GM12872 (cell line): ENCODE measurements around the gene AK4.

ENCODE experiments used
- TF ChIP-seq, protein P1 (sequence below): IDR thresholded peaks from 3 replicates; pipeline ENCODE4 v1.5.1; 2011; ENCODE audit warnings: low read depth, mild to moderate bottlenecking, low read length, moderate library complexity; ENCODE audit not compliant: insufficient read depth

AK4 gene

DNA sequence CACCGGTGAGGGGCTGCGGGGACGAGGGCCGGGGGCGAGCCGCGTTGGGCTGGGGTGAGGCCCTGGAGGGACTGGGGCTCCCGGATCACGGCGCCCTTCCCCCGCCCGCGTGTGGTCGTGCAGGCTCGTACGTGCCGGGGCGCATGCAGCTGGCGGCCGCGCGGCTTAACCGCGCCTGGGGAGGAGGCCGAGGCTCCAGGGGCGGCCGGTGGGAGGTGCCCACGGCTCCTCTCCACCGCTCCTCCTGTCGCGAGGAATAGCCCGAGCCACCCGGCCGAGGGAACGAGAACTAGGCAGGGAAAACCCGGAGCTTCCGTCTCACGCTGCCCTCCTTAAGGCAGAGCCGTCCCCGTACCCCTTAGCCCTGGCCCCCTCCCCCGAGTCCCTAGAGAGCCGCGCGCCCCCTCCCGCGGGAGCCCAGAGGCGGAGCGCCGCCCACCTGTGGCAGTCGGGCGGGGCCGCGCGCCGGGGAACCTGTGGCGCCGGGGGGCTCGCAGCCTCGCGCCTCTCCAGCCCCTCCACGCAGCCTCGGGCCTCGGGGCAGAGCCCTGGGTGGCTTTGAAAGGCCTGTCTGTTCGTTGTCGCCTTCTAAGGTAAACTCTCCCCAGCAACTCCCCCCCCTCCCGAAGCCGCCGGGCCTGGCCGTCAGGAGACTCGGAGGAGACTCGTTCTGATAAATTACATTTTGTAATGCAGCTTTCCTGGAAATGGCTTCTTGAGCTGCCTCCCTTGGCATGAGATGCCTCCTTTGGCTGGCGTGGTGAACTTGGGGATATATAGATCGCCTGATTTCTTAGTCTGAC is 746 bp downstream of the AK4 start:
- TF ChIP-seq, protein P1, sequence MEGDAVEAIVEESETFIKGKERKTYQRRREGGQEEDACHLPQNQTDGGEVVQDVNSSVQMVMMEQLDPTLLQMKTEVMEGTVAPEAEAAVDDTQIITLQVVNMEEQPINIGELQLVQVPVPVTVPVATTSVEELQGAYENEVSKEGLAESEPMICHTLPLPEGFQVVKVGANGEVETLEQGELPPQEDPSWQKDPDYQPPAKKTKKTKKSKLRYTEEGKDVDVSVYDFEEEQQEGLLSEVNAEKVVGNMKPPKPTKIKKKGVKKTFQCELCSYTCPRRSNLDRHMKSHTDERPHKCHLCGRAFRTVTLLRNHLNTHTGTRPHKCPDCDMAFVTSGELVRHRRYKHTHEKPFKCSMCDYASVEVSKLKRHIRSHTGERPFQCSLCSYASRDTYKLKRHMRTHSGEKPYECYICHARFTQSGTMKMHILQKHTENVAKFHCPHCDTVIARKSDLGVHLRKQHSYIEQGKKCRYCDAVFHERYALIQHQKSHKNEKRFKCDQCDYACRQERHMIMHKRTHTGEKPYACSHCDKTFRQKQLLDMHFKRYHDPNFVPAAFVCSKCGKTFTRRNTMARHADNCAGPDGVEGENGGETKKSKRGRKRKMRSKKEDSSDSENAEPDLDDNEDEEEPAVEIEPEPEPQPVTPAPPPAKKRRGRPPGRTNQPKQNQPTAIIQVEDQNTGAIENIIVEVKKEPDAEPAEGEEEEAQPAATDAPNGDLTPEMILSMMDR, result no peak

DNA sequence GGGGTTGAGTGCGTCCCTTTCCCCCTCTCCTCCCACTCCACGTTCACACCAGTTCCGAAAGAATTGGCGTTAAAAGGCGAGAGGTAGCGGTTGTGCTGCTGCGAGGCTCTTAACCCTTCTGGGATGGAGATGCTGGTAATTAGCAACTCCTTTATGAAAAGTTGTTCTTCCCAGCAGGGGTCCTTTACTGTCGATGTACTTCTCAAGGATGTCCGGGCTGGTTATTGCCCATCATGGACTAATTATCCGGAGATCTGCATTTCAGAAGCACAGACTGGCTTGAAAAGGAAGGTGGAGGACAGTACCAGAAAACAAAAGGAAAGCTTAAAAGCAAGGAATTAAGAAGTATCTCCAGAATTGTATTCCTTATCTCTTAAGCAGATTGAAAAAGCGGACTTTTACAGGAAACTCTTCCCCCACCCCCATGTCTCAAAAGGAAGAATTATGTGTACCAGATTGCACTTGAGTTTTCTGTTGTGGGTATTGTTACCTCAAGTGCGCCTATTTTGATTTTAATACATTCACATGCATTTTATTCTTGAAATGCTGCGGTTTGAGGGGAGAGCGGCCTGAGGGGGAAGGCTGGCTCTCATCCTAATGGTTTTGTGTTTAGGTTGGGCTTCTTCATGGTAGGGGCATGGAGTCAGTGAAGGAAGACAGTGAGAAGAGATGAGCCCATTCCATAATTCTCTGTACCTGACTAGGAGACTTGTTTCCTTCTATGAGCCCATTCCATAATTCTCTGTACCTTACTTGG is 1.5 kb downstream of the AK4 start:
- TF ChIP-seq, protein P1, result no peak

DNA sequence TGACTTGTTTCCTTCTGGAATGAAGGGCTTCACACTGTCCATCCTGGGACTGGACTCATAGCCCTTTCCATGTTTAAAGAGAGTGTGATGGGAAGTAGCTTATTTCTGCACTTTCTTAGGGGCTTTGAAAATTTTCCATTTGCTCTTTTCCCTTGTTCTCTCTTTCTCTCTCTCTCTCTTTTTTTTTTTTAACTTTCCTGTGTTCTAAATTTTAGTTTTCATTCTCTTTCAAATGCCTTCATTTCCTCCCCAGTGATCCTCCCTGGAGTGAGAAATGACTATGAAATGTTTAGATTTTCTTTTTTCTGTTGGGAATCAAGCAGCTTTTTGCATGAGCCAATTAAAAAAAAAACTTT is 2.1 kb downstream of the AK4 start:
- TF ChIP-seq, protein P1, result no peak

DNA sequence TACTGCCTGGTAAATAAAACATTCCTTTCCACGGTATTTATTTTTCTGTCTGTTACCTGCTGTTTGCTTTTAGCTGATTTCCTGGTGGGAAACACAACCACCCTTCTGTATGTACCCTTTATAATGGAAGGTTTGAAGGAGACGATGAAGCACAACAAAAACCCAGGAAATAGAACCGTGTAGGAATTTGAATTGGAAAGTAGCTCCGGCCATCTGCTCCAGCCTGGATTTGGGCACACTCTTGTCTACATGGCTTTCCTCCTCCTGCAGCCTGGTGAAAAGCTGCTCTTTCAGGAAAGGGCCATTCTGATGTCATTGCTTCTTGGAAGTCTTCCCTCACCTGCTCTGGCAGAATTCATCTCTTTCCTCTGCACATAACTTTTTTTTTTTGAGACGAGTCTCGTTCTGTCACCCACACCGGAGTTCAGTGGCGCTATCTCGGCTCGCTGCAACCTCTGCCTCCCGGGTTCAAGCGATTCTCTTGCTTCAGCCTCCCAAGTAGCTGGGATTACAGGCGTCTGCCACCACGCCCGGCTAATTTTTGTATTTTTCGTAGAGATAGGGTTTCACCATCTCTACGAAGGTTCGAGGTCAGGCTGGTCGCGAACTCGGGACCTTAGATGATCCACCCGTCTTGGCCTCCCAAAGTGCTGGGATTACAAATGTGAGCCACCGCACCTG is 2.7 kb downstream of the AK4 start:
- TF ChIP-seq, protein P1, result no peak

DNA sequence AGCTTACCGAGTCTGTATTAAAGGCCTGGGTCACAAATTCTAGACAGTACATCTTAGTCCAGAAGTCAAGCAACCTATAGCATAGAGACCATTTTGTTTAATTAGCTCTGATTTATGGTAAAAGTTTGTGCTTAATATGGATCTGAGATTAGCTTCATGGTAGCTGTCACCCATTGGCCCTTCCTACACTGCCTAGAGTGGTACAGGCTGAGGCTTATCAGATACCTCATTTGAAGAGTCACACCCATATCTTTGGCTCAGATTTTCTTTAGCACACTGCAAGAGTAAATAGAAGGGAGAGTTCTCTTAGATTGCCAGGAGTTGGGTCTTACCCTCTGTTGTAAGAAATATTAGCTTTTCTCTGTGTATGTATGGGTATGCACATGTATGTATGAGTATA is 3.6 kb downstream of the AK4 start:
- TF ChIP-seq, protein P1, result no peak

DNA sequence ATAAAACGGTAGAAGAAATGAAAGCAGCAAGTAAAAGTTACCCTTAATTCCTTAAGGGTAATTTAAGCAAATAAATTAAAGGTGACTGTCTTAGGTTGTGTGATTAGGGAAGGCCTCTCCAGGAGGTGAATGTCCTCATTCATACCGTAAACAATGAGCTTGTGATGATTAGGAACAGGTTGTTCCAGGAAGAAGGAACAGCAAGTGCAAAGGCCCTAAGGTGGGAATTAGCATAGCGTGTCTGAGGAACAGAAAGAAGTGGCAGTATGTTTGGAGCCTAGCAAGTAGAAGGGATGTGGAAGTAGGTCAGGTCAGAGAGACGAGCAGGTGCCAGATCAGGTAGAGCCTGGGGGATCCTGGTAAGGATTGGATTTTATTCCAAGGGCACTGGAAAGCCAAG is 5.6 kb downstream of the AK4 start:
- TF ChIP-seq, protein P1, result no peak

DNA sequence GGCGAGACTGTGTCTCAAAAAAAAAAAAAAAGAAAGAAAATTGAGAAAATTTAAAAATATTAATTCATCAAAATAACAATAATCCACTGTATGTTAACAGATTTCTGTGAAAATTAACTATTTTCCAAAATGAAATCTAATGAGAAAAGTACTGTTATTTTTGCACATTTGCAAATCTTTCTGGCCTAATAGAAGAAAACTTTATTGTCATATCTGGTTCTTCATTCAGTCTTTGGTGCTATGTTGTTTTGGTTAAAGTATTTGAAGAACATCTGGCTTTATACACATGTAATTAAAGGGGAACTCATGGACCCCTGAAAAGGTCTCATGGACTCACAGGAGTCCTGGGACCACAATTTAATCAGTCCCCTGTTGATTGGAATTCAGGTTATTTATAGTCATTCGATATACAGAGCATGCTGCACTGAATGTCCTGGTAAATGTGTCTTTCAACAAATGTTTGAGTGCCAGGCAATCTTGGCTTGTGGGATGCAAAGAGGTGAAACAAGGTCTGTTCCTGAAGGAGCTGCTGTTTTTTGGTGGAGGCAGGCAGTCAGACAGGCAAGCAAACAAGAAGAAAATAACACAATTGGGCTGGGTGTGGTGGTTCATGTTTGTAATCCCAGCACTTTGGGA is 9.0 kb downstream of the AK4 start:
- TF ChIP-seq, protein P1, result no peak
